Liver (tissue), 9 donors: ENCODE results near the gene TECTB. TPM values are rescaled to one million over a fixed set of nuclear protein-coding genes. Genes with fewer than 3 reads are reported as not detected.

Experiments used
- DNase-seq: peaks from one replicate; pipeline ENCODE4 v3.0.0-alpha.2; 2017; ENCODE audit warnings: low spot score
- H3K27ac ChIP-seq, 2 donors: one replicate each; pipeline ENCODE4 v1.7.0; 2013; ENCODE audit warnings: inconsistent platforms in 2 of 2, low read length in 2 of 2, control low read depth in 1 of 2, low read depth in 1 of 2, mild to moderate bottlenecking in 1 of 2
- H3K27me3 ChIP-seq, 4 donors: one replicate each; pipeline versions ENCODE4 v1.6.1 to v1.7.0; 2013; ENCODE audit warnings: low read length in 3 of 4, inconsistent platforms in 1 of 4, mild to moderate bottlenecking in 1 of 4, moderate library complexity in 1 of 4; ENCODE audit not compliant: control insufficient read depth in 4 of 4, insufficient read depth in 4 of 4
- H3K36me3 ChIP-seq, 4 donors: one replicate each; pipeline versions ENCODE4 v1.6.1 to v1.7.0; 2013; ENCODE audit warnings: low read length in 3 of 4, mild to moderate bottlenecking in 3 of 4, low read depth in 1 of 4, moderate library complexity in 1 of 4; ENCODE audit not compliant: control insufficient read depth in 4 of 4, insufficient read depth in 3 of 4
- H3K4me1 ChIP-seq, 4 donors: one replicate each; pipeline versions ENCODE4 v1.6.1 to v1.7.0; 2013; ENCODE audit warnings: low read length in 3 of 4, mild to moderate bottlenecking in 3 of 4, moderate library complexity in 1 of 4; ENCODE audit not compliant: control insufficient read depth in 4 of 4, insufficient read depth in 4 of 4
- H3K4me3 ChIP-seq, 3 donors: one replicate each; pipeline versions ENCODE4 v1.6.1 to v1.7.0; 2013; ENCODE audit warnings: low read length in 3 of 3, control low read depth in 1 of 3, low read depth in 1 of 3, mild to moderate bottlenecking in 1 of 3
- H3K9ac ChIP-seq, 2 donors: one replicate each; pipeline ENCODE4 v1.7.0; 2013; ENCODE audit warnings: low read length in 2 of 2, mild to moderate bottlenecking in 2 of 2, moderate library complexity in 2 of 2, control low read depth in 1 of 2, low read depth in 1 of 2
- H3K9me3 ChIP-seq, 4 donors: one replicate each; pipeline versions ENCODE4 v1.6.1 to v1.7.0; 2013; ENCODE audit warnings: low read length in 3 of 4; ENCODE audit not compliant: control insufficient read depth in 4 of 4
- ATF3 ChIP-seq: IDR thresholded peaks from 2 replicates; pipeline ENCODE4 v1.6.1; 2016; ENCODE audit warnings: antibody characterized with exemption
- CTCF ChIP-seq: fragments of 150-350 bp; IDR thresholded peaks from 2 replicates; pipeline ENCODE4 v1.5.1; 2017; ENCODE audit warnings: improper control_type of control experiment, low read depth, low read length; ENCODE audit not compliant: missing input control
- EGR1 ChIP-seq, 2 donors: IDR thresholded peaks; 2 replicates each; pipeline ENCODE4 v1.6.1; 2016 to 2018; ENCODE audit warnings: antibody characterized with exemption in 2 of 2, low read depth in 2 of 2
- FOXA1 ChIP-seq: IDR thresholded peaks from 2 replicates; pipeline ENCODE4 v1.6.1; 2016; ENCODE audit warnings: antibody characterized with exemption
- FOXA2 ChIP-seq: IDR thresholded peaks from 2 replicates; pipeline ENCODE4 v1.6.1; 2016; ENCODE audit warnings: antibody characterized with exemption
- GABPA ChIP-seq, 2 donors: IDR thresholded peaks in 1 of 2; conservative IDR thresholded peaks in 1 of 2; 2 replicates each; pipeline ENCODE4 v1.6.1; 2016; ENCODE audit warnings: antibody characterized with exemption in 2 of 2, mild to moderate bottlenecking in 1 of 2, moderate library complexity in 1 of 2
- HNF4A ChIP-seq, 2 donors: conservative IDR thresholded peaks; 2 replicates each; pipeline ENCODE4 v1.6.1; 2016; ENCODE audit warnings: antibody characterized with exemption in 2 of 2, mild to moderate bottlenecking in 2 of 2
- HNF4G ChIP-seq: IDR thresholded peaks from 2 replicates; pipeline ENCODE4 v1.6.1; 2016; ENCODE audit warnings: antibody characterized with exemption
- JUND ChIP-seq, 2 donors: IDR thresholded peaks; 2 replicates each; pipeline ENCODE4 v1.6.1; 2016; ENCODE audit warnings: antibody characterized with exemption in 2 of 2
- MAX ChIP-seq: IDR thresholded peaks from 2 replicates; pipeline ENCODE4 v1.6.1; 2016; ENCODE audit warnings: antibody characterized with exemption
- NR2F2 ChIP-seq: IDR thresholded peaks from 2 replicates; pipeline ENCODE4 v1.6.1; 2016; ENCODE audit warnings: antibody characterized with exemption
- RAD21 ChIP-seq, 2 donors: IDR thresholded peaks; 2 replicates each; pipeline ENCODE4 v1.6.1; 2016; ENCODE audit warnings: antibody characterized with exemption in 2 of 2, mild to moderate bottlenecking in 2 of 2
- REST ChIP-seq: IDR thresholded peaks from 2 replicates; pipeline ENCODE4 v1.6.1; 2016; ENCODE audit warnings: antibody characterized with exemption, mild to moderate bottlenecking
- RXRA ChIP-seq, 2 donors: IDR thresholded peaks; 2 replicates each; pipeline ENCODE4 v1.6.1; 2017 to 2018; ENCODE audit warnings: antibody characterized with exemption in 2 of 2, mild to moderate bottlenecking in 1 of 2
- SP1 ChIP-seq: IDR thresholded peaks from 2 replicates; pipeline ENCODE4 v1.6.1; 2018; ENCODE audit warnings: antibody characterized with exemption, mild to moderate bottlenecking
- TAF1 ChIP-seq: conservative IDR thresholded peaks from 2 replicates; pipeline ENCODE4 v1.6.1; 2016; ENCODE audit warnings: antibody characterized with exemption, mild to moderate bottlenecking
- YY1 ChIP-seq: IDR thresholded peaks from 2 replicates; pipeline ENCODE4 v1.6.1; 2016; ENCODE audit warnings: antibody characterized with exemption, mild to moderate bottlenecking
- ZBTB33 ChIP-seq: IDR thresholded peaks from 2 replicates; pipeline ENCODE4 v1.6.1; 2016; ENCODE audit warnings: antibody characterized with exemption
- WGBS: extraction: QIAGEN DNeasy Blood & Tissue Kit; methylation state at CpG from one replicate; pipeline ENCODE4 v1.1.7; 2013; 5-methylcytosine and 5-hydroxymethylcytosine counted together
- polyA plus RNA-seq, 2 donors: library from polyadenylated mRNA; stranded (reverse) in 1 of 2; unstranded in 1 of 2; fragments of 200-250 nt in 1 of 2; fragments of >200 nt in 1 of 2; fragmentation: Nextera tagmentation in 1 of 2; extraction: Ambion mirVana in 1 of 2; gene quantifications; one replicate each; pipeline versions ENCODE4 v1.2.1 to v1.2.3, GENCODE V29; 2013 to 2015
- total RNA-seq, 2 donors: library from RNA; depleted of rRNA; stranded (reverse); fragments of >200 nt; gene quantifications; one replicate each; pipeline ENCODE4 v1.2.3, GENCODE V29; 2014
- donor health status: healthy.
- donor health status: healthy.
- donor health status: healthy.
- donor health status: healthy.
- donor health status: healthy.

The TECTB gene
- total and polyA plus RNA-seq, 4 donors, result 0.05 to 0.44 (median 0.08) TPM

- no peaks in the 10 kb centered on the region for H3K27me3 ChIP-seq
- no peaks in the 10 kb centered on the region for H3K36me3 ChIP-seq
- no peak overlapping the region for H3K27ac ChIP-seq
- 97% methylated on average over 4 of the region's 4 CpGs for WGBS
- no peak overlapping the region for H3K9ac ChIP-seq
- no peak for DNase-seq
- H3K4me1 ChIP-seq, result peaks cover 9 to 22% (median 14%) of the 10 kb centered on the region in 4 donors
- no peak for TF ChIP-seq TAF1
- TF ChIP-seq RXRA (IDR thresholded peaks at IDR 0.05), result no peak
- no peak for TF ChIP-seq NR2F2
- TF ChIP-seq HNF4G, result no peak
- TF ChIP-seq REST, result no peak
- TF ChIP-seq CTCF, result no peak
- TF ChIP-seq RAD21 (IDR thresholded peaks at IDR 0.05), result no peak
- TF ChIP-seq MAX, result no peak
- TF ChIP-seq FOXA2, result no peak
- TF ChIP-seq EGR1 (IDR thresholded peaks at IDR 0.05; ENCODE audit: low read depth in 2 of 2), result no peak
- no peak for TF ChIP-seq JUND (IDR thresholded peaks at IDR 0.05)
- no peak for TF ChIP-seq YY1
- no peak for TF ChIP-seq FOXA1
- TF ChIP-seq ATF3, result no peak
- no peak for TF ChIP-seq SP1
- no peak for TF ChIP-seq ZBTB33
- no peak for TF ChIP-seq GABPA (IDR thresholded peaks at IDR 0.05 in 1 of 2, conservative IDR thresholded peaks at IDR 0.05 in 1 of 2)
- no peak for TF ChIP-seq HNF4A (conservative IDR thresholded peaks at IDR 0.05)
- H3K4me3 ChIP-seq, result no peak overlapping the region
- no peaks in the 10 kb centered on the region for H3K9me3 ChIP-seq
Observed at GRCh38 chr10:112282086-112282485, 1.1 kb upstream of the TECTB start.
